NCI-H1436 (cell line): Measurements from ENCODE around the gene VAMP1.
A peak's percentile ranks its signal among the peaks of the same experiment; 100 is the strongest.
"Not testable (repeated sequence)": the region's sequence is repeated elsewhere in the genome, so short reads cannot be mapped to it uniquely, and the experiment has no call there.

Source experiments
- DNase-seq: peaks from one replicate; lab custom pipeline; 2025; lab: John Stamatoyannopoulos, UW

Gene VAMP1

GRCh38 chr12:6470375-6471163 lies at the start of gene VAMP1:
TSS of gene VAMP1 (minus strand) at chr12:6470677. CDS start at chr12:6470531, 146 bp downstream.
- peak; percentile 95 for DNase-seq

GRCh38 chr12:6520186-6520585 lies 49.7 kb upstream of the VAMP1 start:
- no peak for DNase-seq

GRCh38 chr12:6508087-6508486 lies 37.6 kb upstream of the VAMP1 start:
- DNase-seq, result no peak

- DNase-seq, result no peak
Measured at GRCh38 chr12:6507102-6507998, 36.9 kb upstream of the VAMP1 start.

GRCh38 chr12:6500466-6500865 lies 30.0 kb upstream of the VAMP1 start:
- DNase-seq, result no peak

GRCh38 chr12:6497291-6497690 lies 26.8 kb upstream of the VAMP1 start:
- DNase-seq, result not testable (repeated sequence)

GRCh38 chr12:6494968-6495367 lies 24.5 kb upstream of the VAMP1 start:
- no peak for DNase-seq

GRCh38 chr12:6494258-6494743 lies 23.8 kb upstream of the VAMP1 start:
- no peak for DNase-seq

GRCh38 chr12:6493497-6494257 lies 23.2 kb upstream of the VAMP1 start, which contains the start of gene NCAPD2:
TSS of gene NCAPD2 (plus strand) at chr12:6494102. CDS start at chr12:6495099, 997 bp downstream.
- DNase-seq, result peak; percentile 95

GRCh38 chr12:6492838-6493496 lies 22.5 kb upstream of the VAMP1 start, which contains the start of gene MRPL51:
TSS of gene MRPL51 (minus strand) at chr12:6493262. CDS start at chr12:6493136, 126 bp downstream.
- DNase-seq, result peak; percentile 97

GRCh38 chr12:6490673-6491072 lies 20.2 kb upstream of the VAMP1 start:
- DNase-seq, result not testable (repeated sequence)

- no peak for DNase-seq
Measured at GRCh38 chr12:6489449-6489848, 19.0 kb upstream of the VAMP1 start.

- DNase-seq, result no peak
Measured at GRCh38 chr12:6488240-6488639, 17.8 kb upstream of the VAMP1 start.

GRCh38 chr12:6478416-6478815 lies 7.9 kb upstream of the VAMP1 start:
- no peak for DNase-seq

GRCh38 chr12:6477601-6478377 lies 7.3 kb upstream of the VAMP1 start:
- DNase-seq, result not testable (repeated sequence)

- no peak for DNase-seq
Measured at GRCh38 chr12:6476489-6476888, 6.0 kb upstream of the VAMP1 start.

- DNase-seq, result not testable (repeated sequence)
Measured at GRCh38 chr12:6475233-6475975, 4.9 kb upstream of the VAMP1 start.

- no peak for DNase-seq
Measured at GRCh38 chr12:6472491-6472890, 2.0 kb upstream of the VAMP1 start.

GRCh38 chr12:6471989-6472360 lies 1.5 kb upstream of the VAMP1 start:
- no peak for DNase-seq
